Measurements from ENCODE around the gene BHMT.

- TF ChIP-seq GATA2 (IDR thresholded peaks at IDR 0.05; ENCODE audit: low read depth, low read length) (no peak), GATA3 (IDR thresholded peaks at IDR 0.05; ENCODE audit: low read depth, low read length) (no peak)
Measured at GRCh38 chr5:79147076-79147475, 35.5 kb downstream of the BHMT start.
